ENCODE measurements around the gene SEMA3F.

Gene SEMA3F

GRCh38 chr3:50154840-50155490, at the start of gene SEMA3F:
SEMA3F (plus strand) TSS chr3:50155324; CDS start chr3:50159623, 4,299 bp downstream.
- no peak for DNase-seq (ENCODE audit: low spot score)

GRCh38 chr3:50111757-50112156, 43.4 kb upstream of the SEMA3F start:
- DNase-seq (ENCODE audit: low spot score), result no peak

GRCh38 chr3:50112462-50112861, 42.7 kb upstream of the SEMA3F start:
- DNase-seq (ENCODE audit: low spot score), result no peak

GRCh38 chr3:50117120-50117519, 38.0 kb upstream of the SEMA3F start:
- no peak for DNase-seq (ENCODE audit: low spot score)

GRCh38 chr3:50118237-50118636, 36.9 kb upstream of the SEMA3F start:
- no peak for DNase-seq (ENCODE audit: low spot score)

- DNase-seq (ENCODE audit: low spot score), result no peak
Observed at GRCh38 chr3:50119786-50120185, 35.3 kb upstream of the SEMA3F start.

- no peak for DNase-seq (ENCODE audit: low spot score)
Observed at GRCh38 chr3:50120364-50121071, 34.6 kb upstream of the SEMA3F start.

- DNase-seq (ENCODE audit: low spot score), result peak; percentile 61
Observed at GRCh38 chr3:50121072-50122032, 33.8 kb upstream of the SEMA3F start.

GRCh38 chr3:50122071-50122470, 33.1 kb upstream of the SEMA3F start:
- DNase-seq (ENCODE audit: low spot score), result no peak

GRCh38 chr3:50122661-50123391, 32.3 kb upstream of the SEMA3F start:
- DNase-seq (ENCODE audit: low spot score), result no peak

GRCh38 chr3:50123394-50124051, 31.6 kb upstream of the SEMA3F start:
- no peak for DNase-seq (ENCODE audit: low spot score)

- no peak for DNase-seq (ENCODE audit: low spot score)
Observed at GRCh38 chr3:50124052-50124799, 30.9 kb upstream of the SEMA3F start.

- DNase-seq (ENCODE audit: low spot score), result no peak
Observed at GRCh38 chr3:50124800-50125178, 30.3 kb upstream of the SEMA3F start.

GRCh38 chr3:50125541-50126286, 29.4 kb upstream of the SEMA3F start:
- no peak for DNase-seq (ENCODE audit: low spot score)

- DNase-seq (ENCODE audit: low spot score), result no peak
Observed at GRCh38 chr3:50126287-50127211, 28.6 kb upstream of the SEMA3F start.

- no peak for DNase-seq (ENCODE audit: low spot score)
Observed at GRCh38 chr3:50127251-50127691, 27.9 kb upstream of the SEMA3F start.

GRCh38 chr3:50128001-50128400, 27.1 kb upstream of the SEMA3F start:
- no peak for DNase-seq (ENCODE audit: low spot score)

- DNase-seq (ENCODE audit: low spot score), result no peak
Observed at GRCh38 chr3:50130436-50130835, 24.7 kb upstream of the SEMA3F start.
